Nephron (organoid): ENCODE data around the gene SH2D3A.

Source experiments
- H3K27ac Mint-ChIP-seq, 3 experiments: 2 replicates each; pipeline ENCODE4 v1.8.0; 2020; ENCODE audit warnings: mixed read lengths in 3 of 3, mild to moderate bottlenecking in 2 of 3, moderate library complexity in 1 of 3
- H3K27me3 Mint-ChIP-seq: 2 replicates; pipeline ENCODE4 v1.8.0; 2021; ENCODE audit warnings: low read depth, mild to moderate bottlenecking, moderate library complexity, mixed read lengths
- H3K36me3 Mint-ChIP-seq: 2 replicates; pipeline ENCODE4 v1.8.0; 2020; ENCODE audit warnings: low read depth, mixed read lengths
- H3K4me1 Mint-ChIP-seq: 2 replicates; pipeline ENCODE4 v1.8.0; 2020; ENCODE audit warnings: mixed read lengths
- H3K4me3 Mint-ChIP-seq, 3 experiments: 2 replicates each; pipeline ENCODE4 v1.8.0; 2020; ENCODE audit warnings: mild to moderate bottlenecking in 3 of 3, mixed read lengths in 3 of 3, moderate library complexity in 2 of 3
- H3K9me3 Mint-ChIP-seq: 2 replicates; pipeline ENCODE4 v1.8.0; 2020; ENCODE audit warnings: mixed read lengths
- TF ChIP-seq, protein P1 (sequence below), 3 experiments: fragments of 200-600 bp; sonication (generic); IDR thresholded peaks; one replicate each; pipeline ENCODE4 v1.5.0; 2021; ENCODE audit warnings: antibody characterized with exemption in 3 of 3; ENCODE audit not compliant: unreplicated experiment in 3 of 3

SH2D3A gene

DNA sequence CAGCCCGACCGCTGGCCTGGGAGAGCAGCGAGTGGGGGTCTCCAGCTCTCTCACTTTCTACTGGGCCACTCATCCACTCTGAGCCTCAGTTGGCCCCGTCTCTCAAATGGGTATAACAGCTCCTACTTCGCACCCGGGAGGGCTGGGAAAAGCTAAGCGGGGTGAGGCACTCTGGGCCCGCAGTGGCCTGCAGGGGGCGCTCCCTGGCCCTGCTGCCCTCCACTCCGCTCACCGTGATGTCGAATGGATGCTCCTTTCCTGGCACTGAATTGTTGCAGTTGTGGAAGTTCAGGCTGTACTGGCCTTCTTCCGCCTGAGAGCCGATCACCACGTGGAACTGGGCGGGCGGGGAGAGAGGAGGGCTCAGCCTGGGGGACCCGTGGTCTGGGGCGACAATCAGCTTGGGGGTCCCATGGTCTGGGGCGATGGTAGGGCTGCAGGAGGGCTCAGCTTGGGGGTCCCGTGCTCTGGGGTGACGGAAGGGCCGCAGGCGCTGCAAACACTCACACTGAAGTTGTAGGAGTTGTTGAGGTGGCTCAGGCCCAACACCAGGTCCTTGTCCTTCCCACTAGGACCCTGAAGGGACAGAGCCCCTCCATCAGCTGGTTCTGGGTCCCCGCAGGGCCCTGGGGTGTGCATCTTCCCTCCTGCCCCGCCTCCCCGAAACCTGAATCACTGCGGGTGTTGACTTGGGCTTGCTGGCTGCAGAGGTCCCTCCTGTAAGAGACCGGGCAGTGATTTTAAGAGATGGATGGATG, 33.7 kb downstream of the SH2D3A start:
- TF ChIP-seq, protein P1, sequence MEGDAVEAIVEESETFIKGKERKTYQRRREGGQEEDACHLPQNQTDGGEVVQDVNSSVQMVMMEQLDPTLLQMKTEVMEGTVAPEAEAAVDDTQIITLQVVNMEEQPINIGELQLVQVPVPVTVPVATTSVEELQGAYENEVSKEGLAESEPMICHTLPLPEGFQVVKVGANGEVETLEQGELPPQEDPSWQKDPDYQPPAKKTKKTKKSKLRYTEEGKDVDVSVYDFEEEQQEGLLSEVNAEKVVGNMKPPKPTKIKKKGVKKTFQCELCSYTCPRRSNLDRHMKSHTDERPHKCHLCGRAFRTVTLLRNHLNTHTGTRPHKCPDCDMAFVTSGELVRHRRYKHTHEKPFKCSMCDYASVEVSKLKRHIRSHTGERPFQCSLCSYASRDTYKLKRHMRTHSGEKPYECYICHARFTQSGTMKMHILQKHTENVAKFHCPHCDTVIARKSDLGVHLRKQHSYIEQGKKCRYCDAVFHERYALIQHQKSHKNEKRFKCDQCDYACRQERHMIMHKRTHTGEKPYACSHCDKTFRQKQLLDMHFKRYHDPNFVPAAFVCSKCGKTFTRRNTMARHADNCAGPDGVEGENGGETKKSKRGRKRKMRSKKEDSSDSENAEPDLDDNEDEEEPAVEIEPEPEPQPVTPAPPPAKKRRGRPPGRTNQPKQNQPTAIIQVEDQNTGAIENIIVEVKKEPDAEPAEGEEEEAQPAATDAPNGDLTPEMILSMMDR (IDR thresholded peaks at IDR 0.05; ENCODE audit: unreplicated experiment in 3 of 3), result no peak
- H3K27me3 Mint-ChIP-seq, result no peaks in the 10 kb centered on the region
- peaks cover 16% of the 10 kb centered on the region for H3K36me3 Mint-ChIP-seq
- peak overlapping the region in 1 of 3 experiments; percentile 57 for H3K27ac Mint-ChIP-seq
- peaks cover 19% of the 10 kb centered on the region for H3K4me1 Mint-ChIP-seq
- H3K4me3 Mint-ChIP-seq, result no peak overlapping the region
- no peaks in the 10 kb centered on the region for H3K9me3 Mint-ChIP-seq

DNA sequence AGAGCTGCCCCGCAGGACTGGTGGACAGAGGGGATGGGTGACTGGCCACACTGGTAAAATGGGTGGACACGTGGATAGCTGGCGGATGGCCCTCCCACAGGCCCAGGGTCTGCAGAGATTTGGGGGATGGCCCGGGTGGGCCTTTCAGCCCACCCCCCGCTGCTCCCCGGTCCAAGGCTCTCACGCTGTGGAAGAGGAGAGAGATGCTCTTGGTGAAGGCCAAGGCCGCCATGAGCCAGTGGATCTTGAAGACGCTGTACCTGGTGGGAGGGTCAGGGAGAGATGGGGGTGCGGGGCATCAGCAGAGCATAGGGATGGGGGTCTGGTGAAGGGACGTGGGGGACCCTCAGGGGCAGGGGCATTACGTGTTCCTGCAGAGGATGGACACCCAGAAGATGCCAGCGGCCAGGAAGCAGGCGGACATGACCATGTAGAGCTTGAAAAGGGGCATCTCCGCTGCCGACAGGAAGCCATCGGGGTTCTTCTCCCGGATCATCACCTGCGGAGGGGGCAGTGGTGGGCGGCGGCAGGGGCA, 34.4 kb downstream of the SH2D3A start:
- Mint-ChIP-seq H3K27me3 (no peaks in the 10 kb centered on the region), H3K4me1 (peaks cover 13% of the 10 kb centered on the region), H3K4me3 (peak overlapping the region in 1 of 3 experiments; percentile 36), H3K9me3 (no peaks in the 10 kb centered on the region), H3K27ac (no peak overlapping the region), H3K36me3 (peaks cover 16% of the 10 kb centered on the region)
- TF ChIP-seq, protein P1 (IDR thresholded peaks at IDR 0.05; ENCODE audit: unreplicated experiment in 3 of 3), result no peak

DNA sequence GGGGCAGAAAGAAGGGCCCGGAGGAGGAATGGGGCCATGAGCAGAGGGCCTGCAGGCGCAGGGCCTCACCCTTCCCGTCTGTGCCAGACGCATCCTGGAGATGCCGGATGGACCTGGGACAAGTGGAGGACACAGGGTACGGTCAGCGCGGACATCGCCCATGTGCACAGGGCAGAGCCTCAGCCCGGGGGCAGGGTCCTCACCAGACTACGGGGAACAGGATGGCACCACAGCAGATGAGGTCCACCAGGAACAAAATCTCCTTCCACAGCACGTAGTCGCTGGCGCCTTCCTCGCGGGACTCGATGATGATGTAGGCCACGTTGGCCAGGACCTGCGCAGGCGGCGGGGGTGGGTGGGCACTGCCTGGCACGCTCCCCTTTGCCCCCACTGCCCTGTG, 35.4 kb downstream of the SH2D3A start:
- Mint-ChIP-seq H3K4me3 (no peak overlapping the region), H3K27ac (no peak overlapping the region), H3K4me1 (peaks cover 9% of the 10 kb centered on the region), H3K27me3 (no peaks in the 10 kb centered on the region), H3K9me3 (no peaks in the 10 kb centered on the region), H3K36me3 (peaks cover 16% of the 10 kb centered on the region)
- TF ChIP-seq, protein P1 (IDR thresholded peaks at IDR 0.05; ENCODE audit: unreplicated experiment in 3 of 3), result no peak

DNA sequence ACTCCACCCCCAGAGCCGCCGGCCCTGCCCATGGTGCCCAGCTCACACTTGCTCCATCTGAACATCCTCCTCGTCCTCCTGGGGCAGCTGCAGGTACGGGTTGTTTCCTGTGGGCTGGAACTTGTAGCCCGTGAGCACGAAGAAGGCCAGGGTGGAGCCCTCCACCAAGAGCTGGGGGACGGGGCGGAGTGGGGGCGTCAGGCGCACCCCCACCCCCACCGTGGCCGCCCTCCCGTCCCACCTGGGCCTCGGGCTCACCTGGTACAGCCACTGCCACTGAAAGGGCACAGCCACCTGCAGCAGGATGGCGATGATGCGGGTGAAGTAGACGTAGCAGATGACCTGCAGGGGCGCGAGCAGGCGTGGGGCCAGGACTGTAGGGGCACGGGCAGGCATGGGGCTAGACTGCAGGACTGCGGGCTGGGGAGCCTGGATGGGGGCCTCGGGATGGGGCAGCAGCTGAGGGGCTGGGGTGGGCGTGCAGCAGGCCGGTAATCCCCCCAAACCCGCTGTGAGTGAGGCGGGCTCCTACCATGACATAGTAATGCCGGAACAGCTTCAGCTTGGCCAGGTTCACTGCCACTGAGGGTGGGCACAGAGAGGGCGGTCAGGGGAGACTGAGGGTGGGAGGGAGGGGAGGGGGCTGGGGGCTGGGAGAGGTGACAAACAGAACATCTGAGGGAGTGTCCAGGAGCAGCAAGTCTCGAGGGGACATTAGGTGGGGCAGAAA, 36.1 kb downstream of the SH2D3A start:
- H3K27me3 Mint-ChIP-seq, result no peaks in the 10 kb centered on the region
- no peaks in the 10 kb centered on the region for H3K9me3 Mint-ChIP-seq
- TF ChIP-seq, protein P1 (IDR thresholded peaks at IDR 0.05; ENCODE audit: unreplicated experiment in 3 of 3), result no peak
- H3K27ac Mint-ChIP-seq, result no peak overlapping the region
- peaks cover 4% of the 10 kb centered on the region for H3K4me1 Mint-ChIP-seq
- H3K36me3 Mint-ChIP-seq, result peaks cover 16% of the 10 kb centered on the region
- H3K4me3 Mint-ChIP-seq, result no peak overlapping the region

DNA sequence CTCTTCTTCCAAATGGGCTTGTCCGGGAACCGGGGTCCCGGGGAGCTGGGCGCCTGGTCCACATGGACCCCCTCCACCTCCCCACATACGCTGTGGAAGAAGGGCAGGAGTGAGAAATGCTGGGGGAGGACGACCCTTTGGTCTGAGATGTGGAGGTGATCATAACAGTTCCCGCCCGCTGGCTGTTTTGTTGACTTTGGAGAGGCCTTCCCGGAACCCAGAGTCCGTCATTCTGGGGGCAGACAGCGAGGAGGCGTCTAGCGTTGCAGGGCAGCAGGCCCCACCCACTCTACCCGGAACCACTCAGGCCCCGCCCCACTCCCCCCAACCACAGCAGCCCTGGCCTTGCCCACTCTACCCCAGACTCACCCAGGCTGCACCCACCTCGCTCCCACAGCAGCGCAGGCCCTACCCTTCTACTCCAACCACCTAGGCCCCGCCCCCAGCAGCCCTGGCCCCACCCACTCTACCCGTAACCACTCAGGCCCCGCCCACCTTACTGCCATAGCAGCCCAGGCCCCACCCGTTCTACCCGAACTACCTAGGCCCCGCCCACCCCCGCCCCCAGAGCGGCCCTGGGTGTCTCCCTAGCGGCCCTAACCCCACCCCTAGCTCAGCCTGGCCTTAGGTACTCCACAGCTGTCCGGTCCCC, 37.0 kb downstream of the SH2D3A start:
- peak overlapping the region in 1 of 3 experiments; percentile 44 for H3K4me3 Mint-ChIP-seq
- no peaks in the 10 kb centered on the region for H3K27me3 Mint-ChIP-seq
- no peaks in the 10 kb centered on the region for H3K9me3 Mint-ChIP-seq
- no peaks in the 10 kb centered on the region for H3K4me1 Mint-ChIP-seq
- H3K27ac Mint-ChIP-seq, result no peak overlapping the region
- peaks cover 16% of the 10 kb centered on the region for H3K36me3 Mint-ChIP-seq
- TF ChIP-seq, protein P1 (IDR thresholded peaks at IDR 0.05; ENCODE audit: unreplicated experiment in 3 of 3), result no peak
